K562 (cell line): Measurements from ENCODE around the gene SHLD2. TPM values are rescaled to one million over a fixed set of nuclear protein-coding genes. Genes with fewer than 3 reads are reported as not detected.

ENCODE experiments used
- ASH1L ChIP-seq: fragments of 450-650 bp; IDR thresholded peaks from 2 replicates; pipeline ENCODE4 v1.6.1; 2018; ENCODE audit warnings: borderline replicate concordance, mild to moderate bottlenecking, low read depth; ENCODE audit not compliant: partially characterized antibody
- C11orf30 ChIP-seq: fragments of 450-650 bp; IDR thresholded peaks from 2 replicates; pipeline ENCODE4 v1.6.1; 2016; ENCODE audit warnings: low read depth, mild to moderate bottlenecking
- CREB1 ChIP-seq, 2 experiments: sonication (generic) in 1 of 2; formaldehyde crosslinking in 1 of 2; IDR thresholded peaks; 2 replicates each; pipeline versions ENCODE4 v1.6.1 to v1.8.0; 2012 to 2022; ENCODE audit warnings: inconsistent platforms in 1 of 2, mild to moderate bottlenecking in 1 of 2, missing genetic modification reagents in 1 of 2, moderate library complexity in 1 of 2
- CREB3 ChIP-seq: fragments of 450-650 bp; conservative IDR thresholded peaks from 2 replicates; pipeline ENCODE4 v1.6.1; 2016; ENCODE audit warnings: missing genetic modification characterization, low read depth, mild to moderate bottlenecking, missing compliant biosample characterization, moderate library complexity
- FOSL1 ChIP-seq: fragments of 200-800 bp; sonication (Bioruptor generic); conservative IDR thresholded peaks from 2 replicates; pipeline ENCODE4 v1.6.1; 2016; ENCODE audit warnings: missing genetic modification characterization, missing compliant biosample characterization
- ILF3 ChIP-seq: fragments of 450-650 bp; IDR thresholded peaks from 2 replicates; pipeline ENCODE4 v1.6.1; 2018; ENCODE audit warnings: antibody characterized with exemption, mild to moderate bottlenecking, moderate library complexity, borderline replicate concordance
- KLF13 ChIP-seq: fragments of 450-650 bp; IDR thresholded peaks from 2 replicates; pipeline ENCODE4 v1.6.1; 2016; ENCODE audit warnings: missing genetic modification characterization, low read depth, mild to moderate bottlenecking, missing compliant biosample characterization, moderate library complexity, borderline replicate concordance
- LCOR ChIP-seq: sonication (generic); formaldehyde crosslinking; IDR thresholded peaks from 2 replicates; pipeline ENCODE4 v1.8.0; 2022; ENCODE audit warnings: mild to moderate bottlenecking, missing genetic modification reagents
- NR2F6 ChIP-seq: fragments of 450-650 bp; formaldehyde crosslinking; IDR thresholded peaks from 2 replicates; pipeline ENCODE4 v1.4.0; 2020; ENCODE audit warnings: mild to moderate bottlenecking
- PHB2 ChIP-seq: fragments of 450-650 bp; IDR thresholded peaks from 2 replicates; pipeline ENCODE4 v1.6.1; 2017; ENCODE audit warnings: low read depth
- TAF9B ChIP-seq: fragments of 450-650 bp; IDR thresholded peaks from 2 replicates; pipeline ENCODE4 v1.6.1; 2018; ENCODE audit warnings: mild to moderate bottlenecking; ENCODE audit not compliant: partially characterized antibody
- XRCC3 ChIP-seq: fragments of 450-650 bp; IDR thresholded peaks from 2 replicates; pipeline ENCODE4 v1.6.1; 2017; ENCODE audit warnings: mild to moderate bottlenecking, moderate library complexity
- ZBTB7A ChIP-seq: IDR thresholded peaks from 2 replicates; pipeline ENCODE4 v1.6.1; 2011; ENCODE audit warnings: low read depth, mild to moderate bottlenecking, low read length, moderate library complexity, borderline replicate concordance; ENCODE audit not compliant: control insufficient read depth
- ZNF354B ChIP-seq: fragments of 250-450 bp; sonication (Bioruptor Pico); IDR thresholded peaks from 2 replicates; pipeline ENCODE4 v1.4.0; 2020
- polyA plus RNA-seq, 8 experiments: library from polyadenylated mRNA; depleted of rRNA in 4 of 8; stranded (reverse) in 5 of 8; unstranded in 3 of 8; fragments of >200 nt; fragmentation: Nextera tagmentation in 2 of 8; fragmentation: Illumina TruSeq in 1 of 8; extraction: Ambion mirVana in 2 of 8; extraction: Trizol in 1 of 8; gene quantifications; 2 replicates each; pipeline versions ENCODE4 v1.2.1 to v1.2.3, GENCODE V29; 2011 to 2014; ENCODE audit warnings: inconsistent platforms in 1 of 8, missing spikeins in 1 of 8
- total RNA-seq, 7 experiments: library from RNA; depleted of rRNA in 6 of 7; stranded (reverse); fragments of >200 nt in 6 of 7; fragmentation: Illumina TruSeq in 2 of 7; extraction: Trizol in 2 of 7; gene quantifications; 2 replicates each; pipeline versions ENCODE4 v1.2.1 to v1.2.3, GENCODE V29; 2011 to 2021; ENCODE audit warnings: low replicate concordance in 1 of 7
- TF ChIP-seq, protein P1 (sequence below), 2 experiments: fragments of 200-800 bp in 1 of 2; sonication (Bioruptor generic) in 1 of 2; sonication (generic) in 1 of 2; formaldehyde crosslinking in 1 of 2; IDR thresholded peaks in 1 of 2; conservative IDR thresholded peaks in 1 of 2; 2 replicates each; pipeline versions ENCODE4 v1.5.0 to v1.6.1; 2016 to 2020; ENCODE audit warnings: missing compliant biosample characterization in 1 of 2, missing genetic modification characterization in 1 of 2, missing genetic modification reagents in 1 of 2
- TF ChIP-seq, protein P2 (sequence below): sonication (generic); formaldehyde crosslinking; IDR thresholded peaks from 2 replicates; pipeline ENCODE4 v1.5.0; 2020; ENCODE audit warnings: missing genetic modification reagents

Gene SHLD2
- total and polyA plus RNA-seq, 9 of the 15 experiments (the other 6 are each of a cell fraction or from before 2014, with no cell fraction given) = 21.6 to 51.2 (median 39.4) TPM

- TF ChIP-seq CREB3 (no peak), ZNF354B (CRISPR knock-in tag) (no peak), C11orf30 (no peak), LCOR (CRISPR knock-in tag) (peak; percentile 35; the same call in 1 of the 2 replicates), KLF13 (tag) (no peak), PHB2 (no peak), TAF9B (no peak), ILF3 (no peak), ZBTB7A (peak; percentile 80), XRCC3 (no peak), FOSL1 (tag) (peak; percentile 74), CREB1 (IDR thresholded peaks at IDR 0.05) (0 out of 2 replicates have a peak, but pooled peaks have one; percentile 45), CREB1 (CRISPR knock-in tag; IDR thresholded peaks at IDR 0.05) (peak; percentile 72), NR2F6 (CRISPR knock-in tag) (no peak), ASH1L (no peak)
- TF ChIP-seq, protein P1, sequence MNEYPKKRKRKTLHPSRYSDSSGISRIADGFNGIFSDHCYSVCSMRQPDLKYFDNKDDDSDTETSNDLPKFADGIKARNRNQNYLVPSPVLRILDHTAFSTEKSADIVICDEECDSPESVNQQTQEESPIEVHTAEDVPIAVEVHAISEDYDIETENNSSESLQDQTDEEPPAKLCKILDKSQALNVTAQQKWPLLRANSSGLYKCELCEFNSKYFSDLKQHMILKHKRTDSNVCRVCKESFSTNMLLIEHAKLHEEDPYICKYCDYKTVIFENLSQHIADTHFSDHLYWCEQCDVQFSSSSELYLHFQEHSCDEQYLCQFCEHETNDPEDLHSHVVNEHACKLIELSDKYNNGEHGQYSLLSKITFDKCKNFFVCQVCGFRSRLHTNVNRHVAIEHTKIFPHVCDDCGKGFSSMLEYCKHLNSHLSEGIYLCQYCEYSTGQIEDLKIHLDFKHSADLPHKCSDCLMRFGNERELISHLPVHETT (CRISPR knock-in tag; conservative IDR thresholded peaks at IDR 0.05 in 1 of 2, IDR thresholded peaks at IDR 0.05 in 1 of 2) = peak in 1 of 2 experiments; percentile 44; a peak in 1 of 4 replicates
- TF ChIP-seq, protein P2, sequence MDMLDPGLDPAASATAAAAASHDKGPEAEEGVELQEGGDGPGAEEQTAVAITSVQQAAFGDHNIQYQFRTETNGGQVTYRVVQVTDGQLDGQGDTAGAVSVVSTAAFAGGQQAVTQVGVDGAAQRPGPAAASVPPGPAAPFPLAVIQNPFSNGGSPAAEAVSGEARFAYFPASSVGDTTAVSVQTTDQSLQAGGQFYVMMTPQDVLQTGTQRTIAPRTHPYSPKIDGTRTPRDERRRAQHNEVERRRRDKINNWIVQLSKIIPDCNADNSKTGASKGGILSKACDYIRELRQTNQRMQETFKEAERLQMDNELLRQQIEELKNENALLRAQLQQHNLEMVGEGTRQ (CRISPR knock-in tag) = peak; percentile 61
Observed at GRCh38 chr10:87095236-87095945, 385 bp downstream of the SHLD2 start (continued).
